Measurements from ENCODE around the gene NIF3L1. TPM values are rescaled to one million over a fixed set of nuclear protein-coding genes. Genes with fewer than 3 reads are reported as not detected.

NIF3L1 gene
- total and polyA plus RNA-seq, 7 donors = 9.8 to 30.7 (median 23.5) TPM

DNA sequence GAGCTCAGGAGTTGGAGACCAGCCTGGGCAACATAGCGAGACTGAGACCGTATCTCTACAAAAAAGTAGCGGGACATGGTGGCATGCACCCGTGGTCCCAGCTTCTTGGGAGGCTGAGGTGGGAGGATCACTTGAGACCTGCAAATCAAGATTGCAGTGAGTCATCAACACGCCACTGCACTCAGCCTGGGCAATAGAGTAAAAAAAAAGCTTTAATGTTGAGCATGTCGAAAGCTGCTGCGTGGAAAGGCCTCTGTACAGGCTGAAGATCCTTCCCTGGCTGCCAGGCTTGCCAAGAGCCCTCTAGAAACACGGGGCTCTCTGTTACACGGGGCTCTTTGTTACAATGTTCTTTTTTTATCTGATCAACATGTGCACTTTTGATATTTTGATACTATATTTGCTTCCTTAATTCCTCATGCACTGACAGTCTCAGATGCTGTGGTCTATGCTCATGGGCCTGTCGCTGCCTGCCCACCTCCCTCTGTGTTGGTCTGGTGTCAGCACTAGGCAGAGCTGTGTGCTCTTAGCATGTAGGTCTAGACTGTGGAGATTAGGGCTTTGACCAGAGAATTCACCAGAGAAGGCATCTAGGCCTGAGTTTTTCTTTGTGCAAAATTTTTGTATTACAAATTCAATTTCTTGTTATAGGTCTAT is 43.4 kb upstream of the NIF3L1 start:
- H3K4me3 ChIP-seq = no peak overlapping the region
- TF ChIP-seq EP300 (IDR thresholded peaks at IDR 0.05) (no peak), POLR2AphosphoS5 (IDR thresholded peaks at IDR 0.05) (no peak), POLR2A (IDR thresholded peaks at IDR 0.05) (no peak)
- TF ChIP-seq, protein P1, sequence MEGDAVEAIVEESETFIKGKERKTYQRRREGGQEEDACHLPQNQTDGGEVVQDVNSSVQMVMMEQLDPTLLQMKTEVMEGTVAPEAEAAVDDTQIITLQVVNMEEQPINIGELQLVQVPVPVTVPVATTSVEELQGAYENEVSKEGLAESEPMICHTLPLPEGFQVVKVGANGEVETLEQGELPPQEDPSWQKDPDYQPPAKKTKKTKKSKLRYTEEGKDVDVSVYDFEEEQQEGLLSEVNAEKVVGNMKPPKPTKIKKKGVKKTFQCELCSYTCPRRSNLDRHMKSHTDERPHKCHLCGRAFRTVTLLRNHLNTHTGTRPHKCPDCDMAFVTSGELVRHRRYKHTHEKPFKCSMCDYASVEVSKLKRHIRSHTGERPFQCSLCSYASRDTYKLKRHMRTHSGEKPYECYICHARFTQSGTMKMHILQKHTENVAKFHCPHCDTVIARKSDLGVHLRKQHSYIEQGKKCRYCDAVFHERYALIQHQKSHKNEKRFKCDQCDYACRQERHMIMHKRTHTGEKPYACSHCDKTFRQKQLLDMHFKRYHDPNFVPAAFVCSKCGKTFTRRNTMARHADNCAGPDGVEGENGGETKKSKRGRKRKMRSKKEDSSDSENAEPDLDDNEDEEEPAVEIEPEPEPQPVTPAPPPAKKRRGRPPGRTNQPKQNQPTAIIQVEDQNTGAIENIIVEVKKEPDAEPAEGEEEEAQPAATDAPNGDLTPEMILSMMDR (IDR thresholded peaks at IDR 0.05) = no peak
- WGBS, 2 donors = 90 to 91% methylated on average over 10 of the region's 10 CpGs
- no peaks in the 10 kb centered on the region for H3K9me3 ChIP-seq
- intact Hi-C loops (cut with DNase I) = no loop called here
- no peak for DNase-seq
- no peaks in the 10 kb centered on the region for H3K27me3 ChIP-seq
- no peak overlapping the region for H3K27ac ChIP-seq
- no peaks in the 10 kb centered on the region for H3K4me1 ChIP-seq
- H3K36me3 ChIP-seq = peaks cover 0 to 6% (median under 1%) of the 10 kb centered on the region in 4 donors

- TF ChIP-seq, protein P1 (IDR thresholded peaks at IDR 0.05) = no peak
- no peak for TF ChIP-seq POLR2A (IDR thresholded peaks at IDR 0.05)
- no peak for TF ChIP-seq EP300 (IDR thresholded peaks at IDR 0.05)
- TF ChIP-seq POLR2AphosphoS5 (IDR thresholded peaks at IDR 0.05) = no peak
- H3K27me3 ChIP-seq = no peaks in the 10 kb centered on the region
Observed at GRCh38 chr2:200847269-200847668, 41.9 kb upstream of the NIF3L1 start.

GRCh38 chr2:200847939-200848338 is 41.2 kb upstream of the NIF3L1 start:
- 22 to 62% methylated on average over 4 of the region's 4 CpGs for WGBS, 2 donors
- H3K36me3 ChIP-seq = peaks cover 12 to 27% (median 20%) of the 10 kb centered on the region in 4 donors
- H3K9me3 ChIP-seq = no peaks in the 10 kb centered on the region
- intact Hi-C loops (cut with DNase I) = no loop called here
- no peaks in the 10 kb centered on the region for H3K27me3 ChIP-seq
- TF ChIP-seq EP300 (IDR thresholded peaks at IDR 0.05) (no peak), POLR2AphosphoS5 (IDR thresholded peaks at IDR 0.05) (no peak), POLR2A (IDR thresholded peaks at IDR 0.05) (no peak)
- TF ChIP-seq, protein P1 (IDR thresholded peaks at IDR 0.05) = no peak
- no peak overlapping the region for H3K27ac ChIP-seq
- H3K4me3 ChIP-seq = no peak overlapping the region
- no peak for DNase-seq
- H3K4me1 ChIP-seq = no peaks in the 10 kb centered on the region

More at GRCh38 chr2:200847269-200847668, 41.9 kb upstream of the NIF3L1 start:
- H3K36me3 ChIP-seq = peaks cover 6 to 21% (median 13%) of the 10 kb centered on the region in 4 donors
- H3K27ac ChIP-seq = no peak overlapping the region
- H3K4me1 ChIP-seq = no peaks in the 10 kb centered on the region
- no peaks in the 10 kb centered on the region for H3K9me3 ChIP-seq
- intact Hi-C loops (cut with DNase I) = no loop called here
- H3K4me3 ChIP-seq = no peak overlapping the region
- no peak for DNase-seq

DNA sequence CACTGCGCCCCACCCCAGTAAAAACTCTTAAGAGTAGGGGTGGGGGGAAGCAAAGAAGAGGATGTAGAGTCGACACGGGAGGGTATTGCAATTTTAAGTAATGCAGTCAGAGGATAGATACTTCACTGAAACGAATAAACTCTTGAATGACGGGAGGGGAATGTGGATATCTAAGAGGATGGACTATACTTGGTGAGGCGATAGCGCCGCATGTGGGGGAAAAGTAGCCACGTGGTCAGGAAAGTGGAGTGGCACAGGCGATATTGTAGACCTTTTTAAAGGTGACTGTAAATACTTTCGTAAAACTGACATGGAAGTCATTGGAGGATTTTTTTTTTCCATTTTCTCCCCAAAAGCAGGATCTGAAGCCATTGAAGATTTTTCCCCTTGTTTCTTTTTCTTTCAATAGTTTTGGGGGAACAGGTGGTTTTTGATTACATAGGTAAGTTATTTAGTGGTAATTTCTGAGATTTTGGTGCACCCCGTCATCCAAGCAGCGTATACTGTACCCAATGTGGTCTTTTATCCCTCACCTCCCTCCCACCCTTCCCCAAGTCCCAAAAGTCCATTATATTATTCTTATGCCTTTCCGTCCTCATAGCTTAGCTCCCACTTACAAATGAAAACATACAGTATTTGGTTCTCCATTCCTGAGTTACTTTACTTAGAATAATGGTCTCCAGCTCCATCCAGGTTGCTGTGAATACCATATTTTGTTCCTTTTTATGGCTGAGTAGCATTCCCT is 38.5 kb upstream of the NIF3L1 start:
- H3K36me3 ChIP-seq = peaks cover 37 to 55% (median 47%) of the 10 kb centered on the region in 4 donors
- TF ChIP-seq POLR2AphosphoS5 (IDR thresholded peaks at IDR 0.05) (peak in 2 of 4 donors; percentile 13 to 22), EP300 (IDR thresholded peaks at IDR 0.05) (no peak)
- WGBS, 2 donors = 91 to 94% methylated on average over 14 of the region's 14 CpGs

More for the DNA sequence above, 38.5 kb upstream of the NIF3L1 start:
- no peaks in the 10 kb centered on the region for H3K9me3 ChIP-seq
- intact Hi-C loops (cut with DNase I) = no loop called here
- no peak for DNase-seq
- H3K4me3 ChIP-seq = no peak overlapping the region
- H3K27ac ChIP-seq = no peak overlapping the region
- H3K27me3 ChIP-seq = no peaks in the 10 kb centered on the region
- no peaks in the 10 kb centered on the region for H3K4me1 ChIP-seq
